Body of pancreas (tissue), 4 donors: Measurements from ENCODE around the gene SIAH3. TPM values are rescaled to one million over a fixed set of nuclear protein-coding genes. Genes with fewer than 3 reads are reported as not detected.
"Not testable (repeated sequence)": the region's sequence is repeated elsewhere in the genome, so short reads cannot be mapped to it uniquely, and the experiment has no call there.

ENCODE experiments used
- ATAC-seq: fragments of 150-250 bp; one replicate; pipeline ENCODE4 v1.9.1; 2016
- DNase-seq, 4 donors: peaks; one replicate each; pipeline ENCODE4 v3.0.0-alpha.2; 2019
- H3K27ac ChIP-seq, 4 donors: fragments of 200-600 bp; sonication (generic); 1 replicate in 3 of 4; 2 replicates in 1 of 4; pipeline versions ENCODE4 v1.5.1 to v1.6.1; 2016 to 2019; ENCODE audit warnings: mild to moderate bottlenecking in 1 of 4, mixed read lengths in 1 of 4, moderate library complexity in 1 of 4
- H3K27me3 ChIP-seq, 2 donors: fragments of 200-600 bp; sonication (generic); one replicate each; pipeline ENCODE4 v1.6.0; 2016; ENCODE audit warnings: mild to moderate bottlenecking in 1 of 2
- H3K36me3 ChIP-seq, 2 donors: fragments of 200-600 bp; sonication (generic); replicated peaks in 1 of 2; 2 replicates each; pipeline ENCODE4 v1.5.1; 2016; ENCODE audit warnings: low read depth in 2 of 2; ENCODE audit not compliant: insufficient read depth in 1 of 2
- H3K4me1 ChIP-seq: fragments of 200-600 bp; sonication (generic); one replicate; pipeline ENCODE4 v1.6.0; 2016
- H3K4me3 ChIP-seq, 2 donors: fragments of 200-600 bp; sonication (generic); 1 replicate in 1 of 2; 2 replicates in 1 of 2; pipeline ENCODE4 v1.5.1; 2016 to 2019
- H3K9me3 ChIP-seq, 3 donors: fragments of 200-600 bp; sonication (generic); 1 replicate in 2 of 3; 2 replicates in 1 of 3; pipeline ENCODE4 v1.5.1; 2016
- POLR2A ChIP-seq, 3 donors: fragments of 450-650 bp; IDR thresholded peaks; one replicate each; pipeline ENCODE4 v1.6.1; 2016; ENCODE audit warnings: antibody characterized with exemption in 3 of 3, mild to moderate bottlenecking in 2 of 3
- WGBS, 2 donors: methylation state at CpG; one replicate each; pipeline ENCODE4 v1.1.5; 2017; 5-methylcytosine and 5-hydroxymethylcytosine counted together
- intact Hi-C: fragments of 100-400 bp; cut with DNase I; formaldehyde crosslinking; loops from one replicate; pipeline ENCODE4 v1.15.1; 2023
- total RNA-seq, 2 donors: library from RNA; depleted of rRNA; stranded (reverse); fragments of >200 nt; gene quantifications; one replicate each; pipeline ENCODE4 v1.1.0, GENCODE V29; 2016
- TF ChIP-seq, protein P1 (sequence below), 7 experiments: fragments of 450-650 bp in 4 of 7; fragments of 200-600 bp in 3 of 7; sonication (generic) in 3 of 7; IDR thresholded peaks; one replicate each; pipeline ENCODE4 v1.5.1; 2016 to 2019; ENCODE audit warnings: antibody characterized with exemption in 7 of 7

SIAH3 gene
- total RNA-seq, 2 donors from 2014 or later, result under 0.01 TPM; not detected in 1

DNA sequence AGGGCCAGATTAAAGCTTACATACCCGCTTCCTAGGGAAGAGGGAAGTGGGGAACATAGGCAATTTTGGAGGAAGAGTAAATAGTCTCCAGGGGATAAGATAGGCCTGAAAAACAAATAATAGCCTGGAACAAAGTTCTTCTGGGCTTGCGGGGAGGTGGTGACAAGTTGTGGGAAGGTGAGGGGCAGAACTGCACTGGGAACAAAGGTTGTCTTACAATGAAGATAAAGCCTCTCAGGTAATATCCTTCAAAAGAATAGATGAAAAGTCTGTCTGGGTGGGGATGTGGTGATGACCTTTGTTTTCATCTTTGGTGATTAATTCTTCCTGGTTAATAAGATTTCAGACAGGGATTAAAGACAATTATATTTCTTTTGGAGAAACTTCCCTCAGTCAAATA, 80.7 kb downstream of the SIAH3 start:
- Histone ChIP-seq H3K27me3 (no peaks in the 10 kb centered on the region), H3K27ac (no peak overlapping the region), H3K4me1 (no peaks in the 10 kb centered on the region), H3K36me3 (no peaks in the 10 kb centered on the region), H3K9me3 (no peaks in the 10 kb centered on the region), H3K4me3 (no peak overlapping the region)
- TF ChIP-seq, protein P1, sequence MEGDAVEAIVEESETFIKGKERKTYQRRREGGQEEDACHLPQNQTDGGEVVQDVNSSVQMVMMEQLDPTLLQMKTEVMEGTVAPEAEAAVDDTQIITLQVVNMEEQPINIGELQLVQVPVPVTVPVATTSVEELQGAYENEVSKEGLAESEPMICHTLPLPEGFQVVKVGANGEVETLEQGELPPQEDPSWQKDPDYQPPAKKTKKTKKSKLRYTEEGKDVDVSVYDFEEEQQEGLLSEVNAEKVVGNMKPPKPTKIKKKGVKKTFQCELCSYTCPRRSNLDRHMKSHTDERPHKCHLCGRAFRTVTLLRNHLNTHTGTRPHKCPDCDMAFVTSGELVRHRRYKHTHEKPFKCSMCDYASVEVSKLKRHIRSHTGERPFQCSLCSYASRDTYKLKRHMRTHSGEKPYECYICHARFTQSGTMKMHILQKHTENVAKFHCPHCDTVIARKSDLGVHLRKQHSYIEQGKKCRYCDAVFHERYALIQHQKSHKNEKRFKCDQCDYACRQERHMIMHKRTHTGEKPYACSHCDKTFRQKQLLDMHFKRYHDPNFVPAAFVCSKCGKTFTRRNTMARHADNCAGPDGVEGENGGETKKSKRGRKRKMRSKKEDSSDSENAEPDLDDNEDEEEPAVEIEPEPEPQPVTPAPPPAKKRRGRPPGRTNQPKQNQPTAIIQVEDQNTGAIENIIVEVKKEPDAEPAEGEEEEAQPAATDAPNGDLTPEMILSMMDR (IDR thresholded peaks at IDR 0.05), result no peak
- TF ChIP-seq POLR2A (IDR thresholded peaks at IDR 0.05), result no peak
- WGBS, 2 donors, result 69 to 75% methylated on average over 2 of the region's 2 CpGs
- ATAC-seq (no peak), DNase-seq (no peak)
- intact Hi-C loops, result no loop called here

DNA sequence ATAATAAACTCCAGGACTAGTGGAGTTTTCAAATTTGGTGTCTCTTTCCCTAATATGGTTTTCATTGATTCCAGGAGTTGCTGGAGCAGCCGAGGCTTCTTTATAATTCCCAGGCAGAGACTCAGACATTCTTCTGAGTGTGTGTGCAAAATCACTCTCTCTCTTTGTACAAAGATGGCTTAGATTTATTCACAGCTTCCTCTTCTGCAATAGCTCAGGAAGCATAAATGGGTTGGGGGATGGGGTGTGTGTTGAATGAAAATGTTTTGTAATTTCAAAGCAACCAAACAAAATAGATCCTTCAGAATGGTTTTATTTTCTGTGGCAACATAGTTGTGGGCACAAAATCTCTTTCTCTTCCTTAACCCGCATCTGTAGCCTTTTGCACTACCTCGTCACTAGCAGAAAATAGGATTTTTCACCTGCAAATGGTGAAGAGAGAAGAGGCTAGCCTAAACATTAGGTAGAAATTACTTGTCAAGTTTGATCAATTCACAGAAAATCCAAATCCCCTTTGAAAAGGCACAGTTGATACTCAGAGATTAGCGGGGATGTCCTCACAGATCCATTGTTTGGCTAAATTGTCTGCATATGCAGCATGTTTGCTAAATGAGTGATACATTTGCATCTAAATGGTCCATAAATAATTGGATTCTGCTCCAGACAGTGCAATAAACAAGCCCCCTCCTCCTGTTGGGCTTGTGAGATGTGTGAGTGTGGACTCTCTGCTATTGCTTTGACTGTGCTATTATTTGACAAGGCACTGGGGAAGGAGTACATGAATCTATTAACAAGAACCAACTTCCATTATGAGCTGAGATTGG, 82.7 kb downstream of the SIAH3 start:
- no peak for TF ChIP-seq POLR2A (IDR thresholded peaks at IDR 0.05)
- TF ChIP-seq, protein P1 (IDR thresholded peaks at IDR 0.05), result no peak
- DNase-seq, result no peak
- 60 to 74% methylated on average over 4 of the region's 4 CpGs for WGBS, 2 donors

DNA sequence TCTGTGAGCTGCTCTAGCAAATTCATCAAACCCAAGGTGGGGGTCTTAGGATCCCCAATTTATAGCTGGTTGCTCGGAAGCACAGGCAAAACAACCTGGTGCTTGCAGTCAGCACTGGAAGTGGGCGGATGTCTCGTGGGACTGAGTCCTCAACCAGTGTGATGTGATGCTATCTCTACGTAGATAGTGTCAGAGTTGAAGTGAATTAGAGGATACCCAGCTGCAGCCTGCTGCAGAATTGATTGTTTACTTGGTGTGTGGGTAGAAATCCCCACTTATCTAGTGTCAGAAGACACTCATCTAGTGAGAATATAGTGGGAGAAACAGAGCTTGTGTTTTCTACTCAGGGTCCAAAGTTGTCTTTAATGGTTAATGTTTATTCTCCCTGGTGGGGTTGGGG, 86.1 kb downstream of the SIAH3 start:
- Histone ChIP-seq H3K4me3 (no peak overlapping the region), H3K36me3 (no peaks in the 10 kb centered on the region), H3K9me3 (no peaks in the 10 kb centered on the region), H3K4me1 (no peaks in the 10 kb centered on the region), H3K27ac (no peak overlapping the region), H3K27me3 (no peaks in the 10 kb centered on the region)
- ATAC-seq, result no peak
- no peak for DNase-seq
- 69 to 83% methylated on average over 4 of the region's 4 CpGs for WGBS, 2 donors
- no peak for TF ChIP-seq POLR2A (IDR thresholded peaks at IDR 0.05)
- TF ChIP-seq, protein P1 (IDR thresholded peaks at IDR 0.05), result no peak
- intact Hi-C loops, result no loop called here

More for the DNA sequence above, 82.7 kb downstream of the SIAH3 start:
- intact Hi-C loops, result no loop called here
- Histone ChIP-seq H3K4me3 (no peak overlapping the region), H3K9me3 (no peaks in the 10 kb centered on the region), H3K27me3 (no peaks in the 10 kb centered on the region), H3K4me1 (no peaks in the 10 kb centered on the region), H3K27ac (no peak overlapping the region), H3K36me3 (no peaks in the 10 kb centered on the region)
- ATAC-seq, result no peak

DNA sequence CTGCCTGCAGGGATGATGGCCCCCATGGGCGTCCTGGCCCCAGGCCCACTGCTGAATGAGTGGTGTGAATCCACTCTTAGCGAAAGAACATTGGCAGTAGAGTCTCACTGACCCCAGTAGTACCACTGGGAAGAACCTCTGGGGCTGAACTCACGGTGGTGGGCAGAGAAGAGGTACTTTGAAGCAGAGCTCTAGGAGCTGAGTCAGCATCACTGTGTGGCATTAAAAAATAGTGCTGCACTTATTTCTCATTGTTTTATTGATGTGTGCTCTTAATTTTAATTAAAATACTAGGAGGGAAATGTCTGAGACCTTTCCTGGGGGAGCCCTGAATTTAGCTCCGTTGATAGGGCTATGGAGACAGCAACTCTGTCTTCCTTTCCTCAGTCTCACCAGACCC, 88.1 kb downstream of the SIAH3 start:
- H3K36me3 ChIP-seq, result no peaks in the 10 kb centered on the region
- H3K4me3 ChIP-seq, result no peak overlapping the region
- no peak overlapping the region for H3K27ac ChIP-seq
- ATAC-seq (no peak), DNase-seq (no peak)
- peaks cover 0 to 2% (median 0%) of the 10 kb centered on the region in 3 donors for H3K9me3 ChIP-seq
- WGBS, 2 donors, result 66 to 79% methylated on average over 4 of the region's 4 CpGs
- intact Hi-C loops, result no loop called here
- TF ChIP-seq POLR2A (IDR thresholded peaks at IDR 0.05), result no peak
- TF ChIP-seq, protein P1 (IDR thresholded peaks at IDR 0.05), result no peak
- no peaks in the 10 kb centered on the region for H3K4me1 ChIP-seq
- H3K27me3 ChIP-seq, result no peaks in the 10 kb centered on the region

DNA sequence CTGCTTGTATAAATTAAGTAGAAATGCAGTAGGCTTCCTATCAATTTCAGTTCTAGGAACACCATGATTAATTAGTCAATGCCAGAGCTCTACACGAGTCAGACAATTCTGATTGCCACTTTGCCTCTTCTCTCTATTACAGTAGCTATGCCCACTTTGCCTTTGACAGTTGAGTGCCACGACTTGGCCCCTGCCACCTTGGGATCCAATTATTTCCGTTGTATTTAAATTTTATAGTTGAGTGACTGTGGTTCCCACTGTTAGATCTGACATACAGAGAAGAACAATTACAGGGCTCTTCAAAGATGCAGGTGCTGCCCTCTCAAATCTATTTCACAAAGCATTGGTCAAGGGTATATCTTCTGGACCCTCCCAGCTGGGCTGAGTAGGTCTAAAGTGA, 94.0 kb downstream of the SIAH3 start:
- DNase-seq, intact Hi-C loops, H3K4me1 ChIP-seq, H3K27ac ChIP-seq, ATAC-seq, H3K27me3 ChIP-seq, H3K36me3 ChIP-seq, H3K4me3 ChIP-seq: not testable (repeated sequence)
- peaks cover 0 to 17% (median 0%) of the 10 kb centered on the region in 3 donors for H3K9me3 ChIP-seq
- 60% methylated on average over 3 of the region's 3 CpGs for WGBS, 2 donors

DNA sequence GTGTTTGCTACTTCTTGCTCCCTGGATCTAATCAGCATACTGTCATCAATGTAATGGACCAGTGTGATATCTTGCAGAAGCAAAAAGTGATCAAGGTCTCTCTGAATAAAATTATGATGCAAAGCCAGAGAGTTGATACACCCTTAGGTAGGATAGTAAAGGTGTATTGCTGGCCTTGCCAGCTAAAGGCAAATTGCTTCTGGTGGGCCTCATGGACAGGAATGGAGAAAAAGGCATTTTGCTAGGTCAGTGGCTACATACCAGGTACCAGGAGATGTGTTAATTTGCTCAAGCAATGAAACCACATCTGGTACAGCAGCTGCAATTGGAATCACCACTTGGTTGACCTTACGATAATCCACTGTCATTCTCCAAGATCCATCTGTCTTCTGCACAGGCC, 95.1 kb downstream of the SIAH3 start:
- H3K27me3 ChIP-seq, ATAC-seq, H3K4me1 ChIP-seq, H3K27ac ChIP-seq, H3K4me3 ChIP-seq, intact Hi-C loops, H3K36me3 ChIP-seq, DNase-seq: not testable (repeated sequence)
- H3K9me3 ChIP-seq, result peaks cover 0 to 17% (median 0%) of the 10 kb centered on the region in 3 donors
- WGBS, 2 donors, result 87 to 89% methylated on average over 1 of the region's 1 CpG
